Gastroesophageal sphincter (tissue), 4 donors: ENCODE results near the gene COG5. TPM values are rescaled to one million over a fixed set of nuclear protein-coding genes. Genes with fewer than 3 reads are reported as not detected.
A peak's percentile ranks its signal among the peaks of the same experiment; 100 is the strongest.

Experiments used
- ATAC-seq: fragments of 150-250 bp; one replicate; pipeline ENCODE4 v1.9.1; 2016; ENCODE audit warnings: mild to moderate bottlenecking, moderate library complexity
- H3K27ac ChIP-seq, 4 donors: fragments of 200-600 bp; sonication (generic) in 3 of 4; 1 replicate in 3 of 4; 2 replicates in 1 of 4; pipeline ENCODE4 v1.5.1; 2016 to 2019
- H3K27me3 ChIP-seq: fragments of 200-600 bp; sonication (generic); one replicate; pipeline ENCODE4 v1.5.1; 2019
- H3K36me3 ChIP-seq, 2 donors: fragments of 200-600 bp; sonication (generic); one replicate each; pipeline ENCODE4 v1.5.1; 2019; ENCODE audit warnings: control low read depth in 1 of 2
- H3K4me1 ChIP-seq, 3 donors: fragments of 200-600 bp; sonication (generic); 1 replicate in 2 of 3; 2 replicates in 1 of 3; pipeline ENCODE4 v1.5.1; 2016 to 2019; ENCODE audit warnings: control low read depth in 2 of 3
- H3K4me3 ChIP-seq, 2 donors: fragments of 200-600 bp; sonication (generic); one replicate each; pipeline ENCODE4 v1.5.1; 2019; ENCODE audit warnings: mild to moderate bottlenecking in 1 of 2, moderate library complexity in 1 of 2
- H3K9me3 ChIP-seq, 3 donors: fragments of 200-600 bp; sonication (generic); one replicate each; pipeline ENCODE4 v1.5.1; 2017 to 2019; ENCODE audit warnings: control low read depth in 2 of 3
- CTCF ChIP-seq, 4 experiments: fragments of 200-600 bp in 2 of 4; fragments of 450-650 bp in 2 of 4; sonication (generic) in 1 of 4; IDR thresholded peaks; one replicate each; pipeline ENCODE4 v1.5.1; 2017 to 2019; ENCODE audit warnings: antibody characterized with exemption in 4 of 4, mild to moderate bottlenecking in 2 of 4, moderate library complexity in 2 of 4
- EP300 ChIP-seq: sonication (generic); formaldehyde crosslinking; IDR thresholded peaks from one replicate; pipeline ENCODE4 v1.6.1; 2017; ENCODE audit warnings: antibody characterized with exemption, mild to moderate bottlenecking
- POLR2A ChIP-seq, 2 donors: fragments of 450-650 bp; IDR thresholded peaks; one replicate each; pipeline ENCODE4 v1.6.1; 2017; ENCODE audit warnings: antibody characterized with exemption in 2 of 2, mild to moderate bottlenecking in 2 of 2, moderate library complexity in 1 of 2
- POLR2AphosphoS5 ChIP-seq: sonication (generic); formaldehyde crosslinking; IDR thresholded peaks from one replicate; pipeline ENCODE4 v1.6.1; 2017; ENCODE audit warnings: antibody characterized with exemption
- WGBS, 2 donors: methylation state at CpG; one replicate each; pipeline ENCODE4 v1.1.5; 2018; ENCODE audit warnings: low coverage in 1 of 2; 5-methylcytosine and 5-hydroxymethylcytosine counted together
- total RNA-seq, 4 donors: library from RNA; depleted of rRNA; stranded (reverse); fragments of >200 nt; gene quantifications; one replicate each; pipeline ENCODE4 v1.1.0, GENCODE V29; 2016

The COG5 gene
- total RNA-seq, 4 donors from 2014 or later: 31.6 to 50.4 (median 41.1) TPM

DNA sequence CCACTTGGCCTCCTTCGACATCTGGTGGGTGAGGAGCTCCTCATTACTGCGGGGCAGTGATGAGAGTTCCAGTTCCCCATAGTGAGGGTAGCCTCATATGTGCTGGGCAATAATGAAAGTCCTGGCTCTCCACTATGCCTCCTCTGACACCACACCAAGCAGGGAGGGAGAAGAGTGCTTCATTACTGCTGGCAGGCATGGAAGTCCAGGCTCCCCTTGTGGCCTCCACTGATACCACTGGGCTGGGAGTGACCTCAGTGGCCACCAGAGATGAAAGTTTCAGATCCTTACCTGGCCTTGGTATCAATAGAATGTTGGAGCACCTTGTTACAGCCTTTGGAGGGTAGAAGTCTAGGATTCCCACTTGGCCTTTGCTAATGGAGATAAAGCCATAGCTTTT, 6.6 kb upstream of the COG5 start:
- TF ChIP-seq CTCF (IDR thresholded peaks at IDR 0.05) (no peak), EP300 (no peak), POLR2A (IDR thresholded peaks at IDR 0.05) (no peak), POLR2AphosphoS5 (no peak)
- Histone ChIP-seq H3K27ac (no peak overlapping the region), H3K4me3 (no peak overlapping the region), H3K4me1 (peaks cover 0 to 3% (median 0%) of the 10 kb centered on the region in 3 donors), H3K36me3 (peaks cover 0 to 27% of the 10 kb centered on the region in 2 donors), H3K9me3 (no peaks in the 10 kb centered on the region), H3K27me3 (no peaks in the 10 kb centered on the region)
- 93% methylated on average over 2 of the region's 2 CpGs; no CpG with 5 or more reads in 1 of the 2 donors for WGBS, 2 donors
- ATAC-seq: no peak

- peak overlapping the region; percentile 78 to 86 for H3K4me3 ChIP-seq
- no peaks in the 10 kb centered on the region for H3K9me3 ChIP-seq
- 40 to 49% methylated on average over 6 to 9 of the region's 9 CpGs for WGBS, 2 donors
- no peak for ATAC-seq
- H3K27me3 ChIP-seq: no peaks in the 10 kb centered on the region
- peaks cover 3 to 49% (median 5%) of the 10 kb centered on the region in 3 donors for H3K4me1 ChIP-seq
- TF ChIP-seq EP300 (no peak), POLR2A (IDR thresholded peaks at IDR 0.05) (no peak), CTCF (IDR thresholded peaks at IDR 0.05) (no peak), POLR2AphosphoS5 (peak; percentile 7)
- peak overlapping the region; percentile 78 to 94 (median 92) for H3K27ac ChIP-seq
- H3K36me3 ChIP-seq: no peaks in the 10 kb centered on the region
Measured at GRCh38 chr7:107564553-107565298, 1.0 kb upstream of the COG5 start.

- 8 to 10% methylated on average over 5 of the region's 21 CpGs for WGBS, 2 donors
- H3K36me3 ChIP-seq: no peaks in the 10 kb centered on the region
- peaks cover 3 to 53% (median 5%) of the 10 kb centered on the region in 3 donors for H3K4me1 ChIP-seq
- TF ChIP-seq POLR2AphosphoS5 (no peak), EP300 (no peak), POLR2A (IDR thresholded peaks at IDR 0.05) (no peak), CTCF (IDR thresholded peaks at IDR 0.05) (no peak)
- peak overlapping the region; percentile 78 to 94 (median 92) for H3K27ac ChIP-seq
- peak; percentile 72 for ATAC-seq
- H3K4me3 ChIP-seq: peak overlapping the region; percentile 78 to 86
- H3K27me3 ChIP-seq: no peaks in the 10 kb centered on the region
- H3K9me3 ChIP-seq: no peaks in the 10 kb centered on the region
Measured at GRCh38 chr7:107563081-107563774, 492 bp downstream of the COG5 start.

- Histone ChIP-seq H3K36me3 (peaks cover 0 to 19% of the 10 kb centered on the region in 2 donors), H3K4me3 (no peak overlapping the region), H3K9me3 (no peaks in the 10 kb centered on the region), H3K27me3 (no peaks in the 10 kb centered on the region), H3K4me1 (peaks cover 3 to 53% (median 5%) of the 10 kb centered on the region in 3 donors), H3K27ac (no peak overlapping the region)
- 85 to 92% methylated on average over 3 to 6 of the region's 6 CpGs for WGBS, 2 donors
- TF ChIP-seq CTCF (IDR thresholded peaks at IDR 0.05) (no peak), POLR2AphosphoS5 (no peak), POLR2A (IDR thresholded peaks at IDR 0.05) (no peak), EP300 (no peak)
- ATAC-seq: no peak
Measured at GRCh38 chr7:107560898-107561516, 2.7 kb downstream of the COG5 start.
